ENCODE results near the gene JAZF1. TPM values are rescaled to one million over a fixed set of nuclear protein-coding genes. Genes with fewer than 3 reads are reported as not detected.

Gene JAZF1
- polyA plus RNA-seq, 4 donors: 0.67 to 4.6 (median 3.5) TPM

GRCh38 chr7:28187012-28187411, 6.4 kb upstream of the JAZF1 start:
- FAIRE-seq (no peak), DNase-seq (no peak)
- no peak overlapping the region for H3K4me3 ChIP-seq (ENCODE audit: low read depth in 1 of 3, low read length in 3 of 3)
- H3K27me3 ChIP-seq (ENCODE audit: control insufficient read depth in 3 of 3, insufficient read depth in 3 of 3, low read length in 3 of 3): peaks cover 0 to 6% (median 0%) of the 10 kb centered on the region in 3 donors
- H3K36me3 ChIP-seq (ENCODE audit: control insufficient read depth in 3 of 3, insufficient read depth in 2 of 3, low read depth in 1 of 3, low read length in 3 of 3): no peaks in the 10 kb centered on the region
- 85 to 93% (median 93%) methylated on average over 7 of the region's 7 CpGs for WGBS, 3 donors
- no peaks in the 10 kb centered on the region for H3K4me1 ChIP-seq (ENCODE audit: control insufficient read depth in 3 of 3, insufficient read depth in 2 of 3, low read depth in 1 of 3, low read length in 2 of 3)
- H3K27ac ChIP-seq (ENCODE audit: low read depth in 1 of 3, low read length in 2 of 3): no peak overlapping the region
- no peaks in the 10 kb centered on the region for H3K9me3 ChIP-seq (ENCODE audit: control insufficient read depth in 2 of 2, insufficient read depth in 1 of 2, low read depth in 1 of 2, low read length in 1 of 2)

DNA sequence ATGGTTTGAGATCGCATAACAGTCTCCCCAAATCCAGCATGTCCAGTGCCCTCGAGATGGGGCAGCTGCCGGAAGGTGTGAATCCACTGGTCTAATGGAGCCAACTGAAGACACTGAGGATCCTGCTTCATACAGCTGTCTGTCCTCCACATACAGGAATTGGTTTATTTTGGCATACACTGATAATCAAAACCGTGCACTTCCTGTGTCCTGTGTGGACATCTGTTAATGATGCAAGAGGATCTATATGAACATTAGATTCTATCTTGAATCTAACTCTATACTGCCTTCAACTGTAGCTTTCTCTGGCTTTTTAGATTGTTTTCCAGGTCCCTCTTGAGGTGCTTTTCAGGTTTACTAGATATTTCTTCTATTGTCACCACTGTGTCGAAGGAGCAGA, 3.0 kb upstream of the JAZF1 start:
- Histone ChIP-seq H3K27ac (ENCODE audit: low read depth in 1 of 3, low read length in 2 of 3) (no peak overlapping the region), H3K4me3 (ENCODE audit: low read depth in 1 of 3, low read length in 3 of 3) (no peak overlapping the region), H3K4me1 (ENCODE audit: control insufficient read depth in 3 of 3, insufficient read depth in 2 of 3, low read depth in 1 of 3, low read length in 2 of 3) (no peaks in the 10 kb centered on the region), H3K27me3 (ENCODE audit: control insufficient read depth in 3 of 3, insufficient read depth in 3 of 3, low read length in 3 of 3) (no peaks in the 10 kb centered on the region), H3K9me3 (ENCODE audit: control insufficient read depth in 2 of 2, insufficient read depth in 1 of 2, low read depth in 1 of 2, low read length in 1 of 2) (no peaks in the 10 kb centered on the region), H3K36me3 (ENCODE audit: control insufficient read depth in 3 of 3, insufficient read depth in 2 of 3, low read depth in 1 of 3, low read length in 3 of 3) (no peaks in the 10 kb centered on the region)
- DNase-seq (no peak), FAIRE-seq (no peak)
- 75 to 79% (median 76%) methylated on average over 5 of the region's 5 CpGs for WGBS, 3 donors

DNA sequence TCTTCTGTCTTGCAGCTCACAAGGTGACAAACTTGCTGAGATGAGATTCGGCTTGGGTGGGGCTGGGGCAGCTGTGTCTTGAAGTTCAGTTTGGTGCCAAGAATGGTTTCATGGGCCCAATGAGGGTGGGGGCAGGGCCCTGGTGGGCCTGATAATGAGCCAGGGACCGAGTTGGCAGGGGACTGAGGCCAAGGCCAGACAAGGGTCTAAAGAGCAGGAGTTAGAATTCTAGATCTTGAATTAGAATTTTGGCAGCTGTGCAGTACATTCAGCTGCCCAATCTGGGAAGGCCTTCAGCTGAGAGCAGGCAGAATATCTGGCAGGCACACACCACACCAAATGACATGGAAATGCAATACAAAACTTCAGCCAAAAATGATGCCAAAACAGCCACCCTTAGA, 1.5 kb upstream of the JAZF1 start:
- WGBS, 3 donors: 12 to 48% (median 35%) methylated on average over 2 of the region's 2 CpGs
- Histone ChIP-seq H3K9me3 (ENCODE audit: control insufficient read depth in 2 of 2, insufficient read depth in 1 of 2, low read depth in 1 of 2, low read length in 1 of 2) (no peaks in the 10 kb centered on the region), H3K4me1 (ENCODE audit: control insufficient read depth in 3 of 3, insufficient read depth in 2 of 3, low read depth in 1 of 3, low read length in 2 of 3) (no peaks in the 10 kb centered on the region), H3K36me3 (ENCODE audit: control insufficient read depth in 3 of 3, insufficient read depth in 2 of 3, low read depth in 1 of 3, low read length in 3 of 3) (no peaks in the 10 kb centered on the region), H3K27me3 (ENCODE audit: control insufficient read depth in 3 of 3, insufficient read depth in 3 of 3, low read length in 3 of 3) (no peaks in the 10 kb centered on the region), H3K4me3 (ENCODE audit: low read depth in 1 of 3, low read length in 3 of 3) (no peak overlapping the region), H3K27ac (ENCODE audit: low read depth in 1 of 3, low read length in 2 of 3) (no peak overlapping the region)
- no peak for DNase-seq
- FAIRE-seq: no peak

DNA sequence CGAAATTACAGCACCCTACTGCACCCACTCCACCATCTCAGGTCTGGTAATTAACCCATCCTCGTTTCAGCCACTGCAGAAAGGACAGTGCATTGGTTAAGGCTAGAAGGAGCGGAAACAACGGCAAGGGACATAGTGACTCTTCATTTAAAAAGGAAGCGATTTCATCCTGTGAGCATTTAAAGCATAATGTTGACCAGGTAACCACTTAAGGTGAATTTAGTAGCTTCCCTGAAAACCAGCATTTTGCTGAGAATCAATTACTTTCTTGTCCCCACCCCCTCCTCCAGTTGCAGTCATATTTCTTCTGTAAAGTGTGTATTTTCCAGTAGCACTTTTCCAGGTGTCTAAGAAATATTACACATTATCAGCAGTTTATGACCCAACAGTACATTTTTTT, 821 bp upstream of the JAZF1 start:
- no peak overlapping the region for H3K27ac ChIP-seq (ENCODE audit: low read depth in 1 of 3, low read length in 2 of 3)
- FAIRE-seq (no peak), DNase-seq (no peak)
- H3K4me1 ChIP-seq (ENCODE audit: control insufficient read depth in 3 of 3, insufficient read depth in 2 of 3, low read depth in 1 of 3, low read length in 2 of 3): no peaks in the 10 kb centered on the region
- H3K9me3 ChIP-seq (ENCODE audit: control insufficient read depth in 2 of 2, insufficient read depth in 1 of 2, low read depth in 1 of 2, low read length in 1 of 2): no peaks in the 10 kb centered on the region
- 80 to 89% (median 87%) methylated on average over 5 of the region's 5 CpGs for WGBS, 3 donors
- H3K36me3 ChIP-seq (ENCODE audit: control insufficient read depth in 3 of 3, insufficient read depth in 2 of 3, low read depth in 1 of 3, low read length in 3 of 3): no peaks in the 10 kb centered on the region
- no peaks in the 10 kb centered on the region for H3K27me3 ChIP-seq (ENCODE audit: control insufficient read depth in 3 of 3, insufficient read depth in 3 of 3, low read length in 3 of 3)
- H3K4me3 ChIP-seq (ENCODE audit: low read depth in 1 of 3, low read length in 3 of 3): no peak overlapping the region

DNA sequence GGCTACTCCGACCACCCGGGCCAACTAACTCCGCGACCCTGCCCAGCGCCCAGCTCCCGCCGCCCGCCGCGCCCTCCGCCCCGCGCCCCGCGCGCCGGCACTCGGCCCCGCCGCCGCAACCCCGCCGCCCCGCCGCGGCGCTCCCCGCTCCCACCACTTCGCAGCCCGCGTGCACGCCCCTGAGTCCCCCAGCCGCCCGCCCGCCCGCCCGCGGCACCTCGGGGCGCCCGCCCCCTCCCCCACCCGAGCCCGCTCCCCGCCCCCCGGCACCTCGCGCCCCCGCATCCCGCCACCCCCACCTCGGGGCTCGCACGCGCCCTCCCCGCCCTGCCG, 598 bp downstream of the JAZF1 start:
- no peaks in the 10 kb centered on the region for H3K27me3 ChIP-seq (ENCODE audit: control insufficient read depth in 3 of 3, insufficient read depth in 3 of 3, low read length in 3 of 3)
- FAIRE-seq: no peak
- no peak overlapping the region for H3K27ac ChIP-seq (ENCODE audit: low read depth in 1 of 3, low read length in 2 of 3)
- WGBS, 3 donors: 0 to 5% (median 1%) methylated on average over 4 to 55 of the region's 55 CpGs
- no peaks in the 10 kb centered on the region for H3K4me1 ChIP-seq (ENCODE audit: control insufficient read depth in 3 of 3, insufficient read depth in 2 of 3, low read depth in 1 of 3, low read length in 2 of 3)
- H3K9me3 ChIP-seq (ENCODE audit: control insufficient read depth in 2 of 2, insufficient read depth in 1 of 2, low read depth in 1 of 2, low read length in 1 of 2): no peaks in the 10 kb centered on the region
- H3K36me3 ChIP-seq (ENCODE audit: control insufficient read depth in 3 of 3, insufficient read depth in 2 of 3, low read depth in 1 of 3, low read length in 3 of 3): no peaks in the 10 kb centered on the region
- peak overlapping the region; percentile 68 to 76 (median 71) for H3K4me3 ChIP-seq (ENCODE audit: low read depth in 1 of 3, low read length in 3 of 3)
- no peak for DNase-seq

GRCh38 chr7:28179120-28180030, 1.2 kb downstream of the JAZF1 start:
- Histone ChIP-seq H3K4me3 (ENCODE audit: low read depth in 1 of 3, low read length in 3 of 3) (peak overlapping the region; percentile 38 to 76 (median 71)), H3K27ac (ENCODE audit: low read depth in 1 of 3, low read length in 2 of 3) (peak overlapping the region in 2 of 3 donors; percentile 24 to 58), H3K9me3 (ENCODE audit: control insufficient read depth in 2 of 2, insufficient read depth in 1 of 2, low read depth in 1 of 2, low read length in 1 of 2) (no peaks in the 10 kb centered on the region), H3K27me3 (ENCODE audit: control insufficient read depth in 3 of 3, insufficient read depth in 3 of 3, low read length in 3 of 3) (no peaks in the 10 kb centered on the region), H3K36me3 (ENCODE audit: control insufficient read depth in 3 of 3, insufficient read depth in 2 of 3, low read depth in 1 of 3, low read length in 3 of 3) (no peaks in the 10 kb centered on the region), H3K4me1 (ENCODE audit: control insufficient read depth in 3 of 3, insufficient read depth in 2 of 3, low read depth in 1 of 3, low read length in 2 of 3) (no peaks in the 10 kb centered on the region)
- DNase-seq (peak; percentile 61 to 78), FAIRE-seq (no peak)
- 3 to 4% (median 3%) methylated on average over 29 to 96 of the region's 96 CpGs for WGBS, 3 donors

DNA sequence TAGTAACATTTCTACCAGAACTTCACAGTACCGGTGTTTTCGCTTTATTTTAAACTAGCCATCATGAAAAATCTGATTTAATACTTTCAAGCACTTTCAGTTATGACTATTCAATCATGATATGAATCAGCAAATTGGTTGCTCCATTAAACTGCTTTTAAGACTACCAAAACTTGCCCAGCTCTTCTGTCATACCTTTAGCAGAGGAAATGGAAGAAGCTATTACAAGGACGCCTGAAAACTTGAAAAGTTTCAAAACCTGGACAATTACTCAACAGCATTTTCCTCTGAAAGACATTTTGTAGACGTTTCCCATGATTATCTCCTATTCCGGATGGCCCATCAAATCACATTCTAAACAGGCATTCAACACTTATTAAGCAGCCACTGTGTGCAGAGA, 2.0 kb downstream of the JAZF1 start:
- WGBS, 3 donors: 51 to 70% (median 55%) methylated on average over 5 of the region's 5 CpGs
- no peaks in the 10 kb centered on the region for H3K4me1 ChIP-seq (ENCODE audit: control insufficient read depth in 3 of 3, insufficient read depth in 2 of 3, low read depth in 1 of 3, low read length in 2 of 3)
- H3K4me3 ChIP-seq (ENCODE audit: low read depth in 1 of 3, low read length in 3 of 3): peak overlapping the region in 1 of 3 donors; percentile 76
- DNase-seq (no peak), FAIRE-seq (no peak)
- no peak overlapping the region for H3K27ac ChIP-seq (ENCODE audit: low read depth in 1 of 3, low read length in 2 of 3)
- H3K36me3 ChIP-seq (ENCODE audit: control insufficient read depth in 3 of 3, insufficient read depth in 2 of 3, low read depth in 1 of 3, low read length in 3 of 3): no peaks in the 10 kb centered on the region
- H3K9me3 ChIP-seq (ENCODE audit: control insufficient read depth in 2 of 2, insufficient read depth in 1 of 2, low read depth in 1 of 2, low read length in 1 of 2): no peaks in the 10 kb centered on the region
- H3K27me3 ChIP-seq (ENCODE audit: control insufficient read depth in 3 of 3, insufficient read depth in 3 of 3, low read length in 3 of 3): no peaks in the 10 kb centered on the region

GRCh38 chr7:28177836-28178235, 2.8 kb downstream of the JAZF1 start:
- no peak for FAIRE-seq
- WGBS, 3 donors: 85 to 97% (median 89%) methylated on average over 1 of the region's 1 CpG
- Histone ChIP-seq H3K27me3 (ENCODE audit: control insufficient read depth in 3 of 3, insufficient read depth in 3 of 3, low read length in 3 of 3) (no peaks in the 10 kb centered on the region), H3K4me3 (ENCODE audit: low read depth in 1 of 3, low read length in 3 of 3) (no peak overlapping the region), H3K9me3 (ENCODE audit: control insufficient read depth in 2 of 2, insufficient read depth in 1 of 2, low read depth in 1 of 2, low read length in 1 of 2) (no peaks in the 10 kb centered on the region), H3K36me3 (ENCODE audit: control insufficient read depth in 3 of 3, insufficient read depth in 2 of 3, low read depth in 1 of 3, low read length in 3 of 3) (no peaks in the 10 kb centered on the region), H3K4me1 (ENCODE audit: control insufficient read depth in 3 of 3, insufficient read depth in 2 of 3, low read depth in 1 of 3, low read length in 2 of 3) (no peaks in the 10 kb centered on the region), H3K27ac (ENCODE audit: low read depth in 1 of 3, low read length in 2 of 3) (no peak overlapping the region)
- no peak for DNase-seq

GRCh38 chr7:28176645-28177044, 4.0 kb downstream of the JAZF1 start:
- no peaks in the 10 kb centered on the region for H3K27me3 ChIP-seq (ENCODE audit: control insufficient read depth in 3 of 3, insufficient read depth in 3 of 3, low read length in 3 of 3)
- H3K4me3 ChIP-seq (ENCODE audit: low read depth in 1 of 3, low read length in 3 of 3): no peak overlapping the region
- no peak for FAIRE-seq
- no peak for DNase-seq
- WGBS, 3 donors: 77 to 93% (median 93%) methylated on average over 2 of the region's 2 CpGs
- H3K27ac ChIP-seq (ENCODE audit: low read depth in 1 of 3, low read length in 2 of 3): peak overlapping the region in 1 of 3 donors; percentile 31
- H3K36me3 ChIP-seq (ENCODE audit: control insufficient read depth in 3 of 3, insufficient read depth in 2 of 3, low read depth in 1 of 3, low read length in 3 of 3): no peaks in the 10 kb centered on the region
- H3K9me3 ChIP-seq (ENCODE audit: control insufficient read depth in 2 of 2, insufficient read depth in 1 of 2, low read depth in 1 of 2, low read length in 1 of 2): no peaks in the 10 kb centered on the region
- no peaks in the 10 kb centered on the region for H3K4me1 ChIP-seq (ENCODE audit: control insufficient read depth in 3 of 3, insufficient read depth in 2 of 3, low read depth in 1 of 3, low read length in 2 of 3)
